SK-N-SH (cell line): ENCODE data around the gene FAM227B. TPM values are rescaled to one million over a fixed set of nuclear protein-coding genes. Genes with fewer than 3 reads are reported as not detected.

Experiments
- CTCF ChIA-PET: fragments of 300-600, 350-600 bp; formaldehyde crosslinking; extraction: SDS; loops from one replicate; lab custom pipeline; 2021; lab: Yijun Ruan, JAX
- POLR2A ChIA-PET: fragments of 350-600 bp; sonication (Branson Sonifier 250); formaldehyde crosslinking; extraction: SDS; loops from one replicate; lab custom pipeline; 2020; ENCODE audit warnings: antibody characterized with exemption, inconsistent platforms; lab: Yijun Ruan, JAX
- DNase-seq: peaks from one replicate; pipeline ENCODE4 v3.0.0; 2012
- H2AFZ ChIP-seq: fragments of 200-600 bp; sonication (generic); 2 replicates; pipeline ENCODE4 v1.8.1; 2016; ENCODE audit warnings: antibody characterized with exemption, mild to moderate bottlenecking, low read depth
- H3F3A ChIP-seq: fragments of 200-600 bp; sonication (generic); replicated peaks from 2 replicates; pipeline ENCODE3; 2016; ENCODE audit warnings: antibody characterized with exemption, mild to moderate bottlenecking; ENCODE audit not compliant: insufficient read depth
- H3K27ac ChIP-seq, 2 experiments: fragments of 200-500 bp in 1 of 2; fragments of 200-600 bp in 1 of 2; sonication (Bioruptor generic) in 1 of 2; sonication (generic), shearing (Covaris generic) in 1 of 2; 2 replicates each; pipeline versions ENCODE4 v1.5.1 to v1.6.1; 2014 to 2016; ENCODE audit warnings: low read depth in 2 of 2, inconsistent platforms in 1 of 2, low read length in 1 of 2, mild to moderate bottlenecking in 1 of 2, mixed read lengths in 1 of 2
- H3K27me3 ChIP-seq: fragments of 200-600 bp; sonication (generic), shearing (Covaris generic); 2 replicates; pipeline ENCODE4 v1.6.1; 2016; ENCODE audit warnings: mixed run types; ENCODE audit not compliant: insufficient read depth
- H3K36me3 ChIP-seq, 2 experiments: fragments of 200-500 bp in 1 of 2; fragments of 200-600 bp in 1 of 2; sonication (Bioruptor generic) in 1 of 2; sonication (generic) in 1 of 2; replicated peaks in 1 of 2; 2 replicates each; pipeline versions ENCODE3 to v1.5.1; 2014 to 2016; ENCODE audit warnings: low read length in 1 of 2, mild to moderate bottlenecking in 1 of 2; ENCODE audit not compliant: insufficient read depth in 2 of 2, control insufficient read depth in 1 of 2
- H3K4me1 ChIP-seq, 2 experiments: fragments of 200-500 bp in 1 of 2; fragments of 200-600 bp in 1 of 2; sonication (Bioruptor generic) in 1 of 2; sonication (generic), shearing (Covaris generic) in 1 of 2; 2 replicates each; pipeline versions ENCODE4 v1.5.1 to v1.6.1; 2014 to 2016; ENCODE audit warnings: low read depth in 1 of 2, low read length in 1 of 2, mixed run types in 1 of 2; ENCODE audit not compliant: insufficient read depth in 2 of 2, control insufficient read depth in 1 of 2
- H3K4me2 ChIP-seq: fragments of 200-600 bp; sonication (generic), shearing (Covaris generic); 2 replicates; pipeline ENCODE4 v1.6.1; 2017; ENCODE audit warnings: mixed run types
- H3K4me3 ChIP-seq, 2 experiments: fragments of 200-500 bp in 1 of 2; fragments of 200-600 bp in 1 of 2; sonication (Bioruptor generic) in 1 of 2; sonication (generic), shearing (Covaris generic) in 1 of 2; 2 replicates each; pipeline versions ENCODE4 v1.5.1 to v1.8.1; 2014 to 2016; ENCODE audit warnings: low read depth in 2 of 2, inconsistent platforms in 1 of 2, low read length in 1 of 2, mild to moderate bottlenecking in 1 of 2, mixed read lengths in 1 of 2, moderate library complexity in 1 of 2
- H3K79me2 ChIP-seq: fragments of 200-600 bp; sonication (generic); 2 replicates; pipeline ENCODE4 v1.8.1; 2017; ENCODE audit warnings: mild to moderate bottlenecking; ENCODE audit not compliant: insufficient read depth
- H3K9ac ChIP-seq: fragments of 200-600 bp; sonication (generic); 2 replicates; pipeline ENCODE4 v1.6.1; 2017; ENCODE audit warnings: mixed run types
- H3K9me2 ChIP-seq: fragments of 200-600 bp; sonication (generic); 2 replicates; pipeline ENCODE4 v1.6.1; 2017; ENCODE audit warnings: mixed run types
- H3K9me3 ChIP-seq: fragments of 200-600 bp; sonication (generic); 2 replicates; pipeline ENCODE4 v1.6.1; 2017; ENCODE audit warnings: mixed run types, mild to moderate bottlenecking, moderate library complexity
- H4K20me1 ChIP-seq: fragments of 200-600 bp; sonication (generic); 2 replicates; pipeline ENCODE4 v1.6.1; 2017; ENCODE audit warnings: mild to moderate bottlenecking, mixed run types; ENCODE audit not compliant: insufficient read depth
- CHD2 ChIP-seq: fragments of 150-350 bp; IDR thresholded peaks from 2 replicates; pipeline ENCODE4 v1.6.1; 2018; ENCODE audit warnings: low read length; ENCODE audit not compliant: partially characterized antibody
- ELF1 ChIP-seq: IDR thresholded peaks from 2 replicates; pipeline ENCODE4 v1.4.0; 2012
- FOSL2 ChIP-seq: IDR thresholded peaks from 2 replicates; pipeline ENCODE4 v1.4.0; 2012; ENCODE audit warnings: low read depth, mild to moderate bottlenecking, moderate library complexity, borderline replicate concordance
- FOXJ3 ChIP-seq: sonication (generic); formaldehyde crosslinking; IDR thresholded peaks from 2 replicates; pipeline ENCODE4 v1.5.1; 2020; ENCODE audit warnings: mild to moderate bottlenecking, missing genetic modification reagents
- RAD21 ChIP-seq: IDR thresholded peaks from 2 replicates; pipeline ENCODE4 v1.6.1; 2012; ENCODE audit warnings: mild to moderate bottlenecking, low read length
- RCOR1 ChIP-seq: fragments of 150-350 bp; IDR thresholded peaks from 2 replicates; pipeline ENCODE4 v1.6.1; 2017; ENCODE audit warnings: antibody characterized with exemption, low read length
- RFX5 ChIP-seq: IDR thresholded peaks from 2 replicates; pipeline ENCODE4 v1.6.1; 2012; ENCODE audit warnings: mild to moderate bottlenecking, improper control_type of control experiment, low read length
- SMC3 ChIP-seq: IDR thresholded peaks from 2 replicates; pipeline ENCODE4 v1.6.1; 2012; ENCODE audit warnings: low read depth, low read length, improper control_type of control experiment
- YY1 ChIP-seq: IDR thresholded peaks from 2 replicates; pipeline ENCODE4 v1.4.0; 2012; ENCODE audit warnings: low read depth, mild to moderate bottlenecking
- WGBS: methylation state at CpG from one replicate; pipeline ENCODE4 v1.1.6; 2017; ENCODE audit warnings: low lambda C conversion rate; 5-methylcytosine and 5-hydroxymethylcytosine counted together
- polyA plus RNA-seq, 3 experiments: library from polyadenylated mRNA; depleted of rRNA; stranded (reverse); fragments of >200 nt; gene quantifications; 2 replicates each; pipeline ENCODE4 v1.2.3, GENCODE V29; 2012
- TF ChIP-seq, protein P1 (sequence below): IDR thresholded peaks from 2 replicates; pipeline ENCODE4 v1.4.0; 2012; ENCODE audit warnings: low read depth
- TF ChIP-seq, protein P2 (sequence below): IDR thresholded peaks from 2 replicates; pipeline ENCODE4 v1.6.1; 2012; ENCODE audit warnings: mild to moderate bottlenecking, low read depth, low read length, moderate library complexity
- TF ChIP-seq, protein P3 (sequence below): fragments of 200-600 bp; sonication (generic); IDR thresholded peaks from 2 replicates; pipeline ENCODE4 v1.6.1; 2017; ENCODE audit warnings: antibody characterized with exemption, mild to moderate bottlenecking, moderate library complexity

The FAM227B gene
- polyA plus RNA-seq, 1 of the 3 experiments (the other 2 are of a cell fraction), result 4.4 TPM

DNA sequence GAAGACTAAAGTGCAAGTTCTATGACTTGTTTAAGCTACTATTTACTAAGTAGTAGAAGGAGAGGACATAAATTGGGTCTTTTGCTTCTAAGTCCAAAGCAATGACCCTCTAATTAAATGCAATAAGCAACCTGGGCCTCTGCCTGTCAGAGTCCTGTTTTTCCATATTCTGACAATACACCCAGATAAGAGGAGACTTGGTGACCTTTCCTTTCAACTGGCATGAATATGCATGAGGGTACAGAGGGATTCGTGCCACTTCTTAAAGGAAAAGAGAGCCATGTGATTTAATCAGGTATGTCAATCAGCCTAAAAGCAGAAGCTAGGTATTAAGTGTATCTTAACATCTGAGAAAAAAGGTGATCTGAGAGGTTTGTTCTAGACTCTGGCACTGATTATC, 248.3 kb downstream of the FAM227B start:
- Histone ChIP-seq H2AFZ (no peak overlapping the region), H3K79me2 (no peaks in the 10 kb centered on the region), H3K36me3 (no peaks in the 10 kb centered on the region), H3K4me1 (no peaks in the 10 kb centered on the region), H3K4me2 (no peak overlapping the region), H4K20me1 (no peaks in the 10 kb centered on the region), H3K9me2 (no peaks in the 10 kb centered on the region; the same call in 1 of the 2 replicates), H3K27ac (no peak overlapping the region), H3K9ac (no peak overlapping the region), H3K9me3 (no peaks in the 10 kb centered on the region), H3K27me3 (no peaks in the 10 kb centered on the region), H3F3A (no peaks in the 10 kb centered on the region), H3K4me3 (no peak overlapping the region)
- POLR2A ChIA-PET, result no interaction called here
- no peak for TF ChIP-seq FOSL2
- no peak for TF ChIP-seq FOXJ3 (CRISPR knock-in tag)
- TF ChIP-seq RFX5, result no peak
- TF ChIP-seq, protein P1, sequence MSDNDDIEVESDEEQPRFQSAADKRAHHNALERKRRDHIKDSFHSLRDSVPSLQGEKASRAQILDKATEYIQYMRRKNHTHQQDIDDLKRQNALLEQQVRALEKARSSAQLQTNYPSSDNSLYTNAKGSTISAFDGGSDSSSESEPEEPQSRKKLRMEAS, result no peak
- no peak for TF ChIP-seq CHD2
- TF ChIP-seq RCOR1, result no peak
- no peak for TF ChIP-seq ELF1
- TF ChIP-seq YY1, result no peak
- 73% methylated on average over 1 of the region's 1 CpG for WGBS
- DNase-seq, result no peak
- CTCF ChIA-PET, result interaction anchor here (1.7 kb wide), 1 partner anchor 9 kb away, joined by 4 read pairs; no protein-coding TSS in a partner anchor

GRCh38 chr15:49370782-49371181, 249.8 kb downstream of the FAM227B start:
- H3K4me1 ChIP-seq, result no peaks in the 10 kb centered on the region
- H2AFZ ChIP-seq, result no peak overlapping the region
- no peaks in the 10 kb centered on the region for H3K9me3 ChIP-seq
- H3K4me2 ChIP-seq, result no peak overlapping the region
- no peak overlapping the region for H3K9ac ChIP-seq
- no peaks in the 10 kb centered on the region for H4K20me1 ChIP-seq
- H3F3A ChIP-seq, result no peaks in the 10 kb centered on the region
- no peaks in the 10 kb centered on the region; the same call in 1 of the 2 replicates for H3K9me2 ChIP-seq
- H3K27ac ChIP-seq, result no peak overlapping the region
- no peaks in the 10 kb centered on the region for H3K79me2 ChIP-seq
- WGBS, result 84% methylated on average over 1 of the region's 1 CpG
- no peak overlapping the region for H3K4me3 ChIP-seq
- CTCF ChIA-PET, result interaction anchor here (0.7 to 2.4 kb wide), 5 partner anchors 8 to 632 kb away, joined by 3 to 11 read pairs (median 3); no protein-coding TSS in a partner anchor
- no peak for DNase-seq
- TF ChIP-seq RAD21 (peak; percentile 64), SMC3 (peak; percentile 42)
- TF ChIP-seq, protein P2, sequence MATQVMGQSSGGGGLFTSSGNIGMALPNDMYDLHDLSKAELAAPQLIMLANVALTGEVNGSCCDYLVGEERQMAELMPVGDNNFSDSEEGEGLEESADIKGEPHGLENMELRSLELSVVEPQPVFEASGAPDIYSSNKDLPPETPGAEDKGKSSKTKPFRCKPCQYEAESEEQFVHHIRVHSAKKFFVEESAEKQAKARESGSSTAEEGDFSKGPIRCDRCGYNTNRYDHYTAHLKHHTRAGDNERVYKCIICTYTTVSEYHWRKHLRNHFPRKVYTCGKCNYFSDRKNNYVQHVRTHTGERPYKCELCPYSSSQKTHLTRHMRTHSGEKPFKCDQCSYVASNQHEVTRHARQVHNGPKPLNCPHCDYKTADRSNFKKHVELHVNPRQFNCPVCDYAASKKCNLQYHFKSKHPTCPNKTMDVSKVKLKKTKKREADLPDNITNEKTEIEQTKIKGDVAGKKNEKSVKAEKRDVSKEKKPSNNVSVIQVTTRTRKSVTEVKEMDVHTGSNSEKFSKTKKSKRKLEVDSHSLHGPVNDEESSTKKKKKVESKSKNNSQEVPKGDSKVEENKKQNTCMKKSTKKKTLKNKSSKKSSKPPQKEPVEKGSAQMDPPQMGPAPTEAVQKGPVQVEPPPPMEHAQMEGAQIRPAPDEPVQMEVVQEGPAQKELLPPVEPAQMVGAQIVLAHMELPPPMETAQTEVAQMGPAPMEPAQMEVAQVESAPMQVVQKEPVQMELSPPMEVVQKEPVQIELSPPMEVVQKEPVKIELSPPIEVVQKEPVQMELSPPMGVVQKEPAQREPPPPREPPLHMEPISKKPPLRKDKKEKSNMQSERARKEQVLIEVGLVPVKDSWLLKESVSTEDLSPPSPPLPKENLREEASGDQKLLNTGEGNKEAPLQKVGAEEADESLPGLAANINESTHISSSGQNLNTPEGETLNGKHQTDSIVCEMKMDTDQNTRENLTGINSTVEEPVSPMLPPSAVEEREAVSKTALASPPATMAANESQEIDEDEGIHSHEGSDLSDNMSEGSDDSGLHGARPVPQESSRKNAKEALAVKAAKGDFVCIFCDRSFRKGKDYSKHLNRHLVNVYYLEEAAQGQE, result no peak
- TF ChIP-seq, protein P3, sequence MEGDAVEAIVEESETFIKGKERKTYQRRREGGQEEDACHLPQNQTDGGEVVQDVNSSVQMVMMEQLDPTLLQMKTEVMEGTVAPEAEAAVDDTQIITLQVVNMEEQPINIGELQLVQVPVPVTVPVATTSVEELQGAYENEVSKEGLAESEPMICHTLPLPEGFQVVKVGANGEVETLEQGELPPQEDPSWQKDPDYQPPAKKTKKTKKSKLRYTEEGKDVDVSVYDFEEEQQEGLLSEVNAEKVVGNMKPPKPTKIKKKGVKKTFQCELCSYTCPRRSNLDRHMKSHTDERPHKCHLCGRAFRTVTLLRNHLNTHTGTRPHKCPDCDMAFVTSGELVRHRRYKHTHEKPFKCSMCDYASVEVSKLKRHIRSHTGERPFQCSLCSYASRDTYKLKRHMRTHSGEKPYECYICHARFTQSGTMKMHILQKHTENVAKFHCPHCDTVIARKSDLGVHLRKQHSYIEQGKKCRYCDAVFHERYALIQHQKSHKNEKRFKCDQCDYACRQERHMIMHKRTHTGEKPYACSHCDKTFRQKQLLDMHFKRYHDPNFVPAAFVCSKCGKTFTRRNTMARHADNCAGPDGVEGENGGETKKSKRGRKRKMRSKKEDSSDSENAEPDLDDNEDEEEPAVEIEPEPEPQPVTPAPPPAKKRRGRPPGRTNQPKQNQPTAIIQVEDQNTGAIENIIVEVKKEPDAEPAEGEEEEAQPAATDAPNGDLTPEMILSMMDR, result peak; percentile 53
- TF ChIP-seq, all 33 proteins: peak for 3
- Histone ChIP-seq H3K27me3 (no peaks in the 10 kb centered on the region), H3K36me3 (no peaks in the 10 kb centered on the region)
- POLR2A ChIA-PET, result no interaction called here
